ENCODE data around the gene NFIB. TPM values are rescaled to one million over a fixed set of nuclear protein-coding genes. Genes with fewer than 3 reads are reported as not detected.

The NFIB gene
- polyA plus RNA-seq, 1 donor (not counting 4 experiments of a cell fraction or from before 2014, with no cell fraction given) = 8.9 TPM

GRCh38 chr9:14107495-14107894 is 206.4 kb downstream of the NFIB start:
- H3K9me3 ChIP-seq (ENCODE audit: control insufficient read depth, low read depth, low read length) = no peaks in the 10 kb centered on the region
- peak; percentile 67 for FAIRE-seq
- no peak for DNase-seq (ENCODE audit: low read depth, low spot score)
- H3K9me1 ChIP-seq (ENCODE audit: control insufficient read depth, extremely low read depth, insufficient read depth, low read length) = no peaks in the 10 kb centered on the region
- no peaks in the 10 kb centered on the region for H3K4me1 ChIP-seq (ENCODE audit: control insufficient read depth, extremely low read depth, insufficient read depth, low read length)
- no peaks in the 10 kb centered on the region for H3K27me3 ChIP-seq (ENCODE audit: control insufficient read depth, extremely low read depth, insufficient read depth, low read length)
- dilution Hi-C loops (cut with MboI; ENCODE audit: extremely low pct_ligation_motif_present, low sequenced_read_pairs) = no loop called here
- TF ChIP-seq, protein P1, sequence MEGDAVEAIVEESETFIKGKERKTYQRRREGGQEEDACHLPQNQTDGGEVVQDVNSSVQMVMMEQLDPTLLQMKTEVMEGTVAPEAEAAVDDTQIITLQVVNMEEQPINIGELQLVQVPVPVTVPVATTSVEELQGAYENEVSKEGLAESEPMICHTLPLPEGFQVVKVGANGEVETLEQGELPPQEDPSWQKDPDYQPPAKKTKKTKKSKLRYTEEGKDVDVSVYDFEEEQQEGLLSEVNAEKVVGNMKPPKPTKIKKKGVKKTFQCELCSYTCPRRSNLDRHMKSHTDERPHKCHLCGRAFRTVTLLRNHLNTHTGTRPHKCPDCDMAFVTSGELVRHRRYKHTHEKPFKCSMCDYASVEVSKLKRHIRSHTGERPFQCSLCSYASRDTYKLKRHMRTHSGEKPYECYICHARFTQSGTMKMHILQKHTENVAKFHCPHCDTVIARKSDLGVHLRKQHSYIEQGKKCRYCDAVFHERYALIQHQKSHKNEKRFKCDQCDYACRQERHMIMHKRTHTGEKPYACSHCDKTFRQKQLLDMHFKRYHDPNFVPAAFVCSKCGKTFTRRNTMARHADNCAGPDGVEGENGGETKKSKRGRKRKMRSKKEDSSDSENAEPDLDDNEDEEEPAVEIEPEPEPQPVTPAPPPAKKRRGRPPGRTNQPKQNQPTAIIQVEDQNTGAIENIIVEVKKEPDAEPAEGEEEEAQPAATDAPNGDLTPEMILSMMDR (optimal IDR thresholded peaks at IDR 0.05 in 1 of 3, IDR thresholded peaks at IDR 0.05 in 1 of 3, conservative IDR thresholded peaks at IDR 0.05 in 1 of 3; ENCODE audit: extremely low read depth in 1 of 3, insufficient read depth in 2 of 3, low read length in 3 of 3) = no peak
- no peak for TF ChIP-seq EZH2 (IDR thresholded peaks at IDR 0.05; ENCODE audit: low read length)
- peaks cover 0 to 2% of the 10 kb centered on the region in 2 experiments for H3K36me3 ChIP-seq (ENCODE audit: control insufficient read depth in 2 of 2, extremely low read depth in 1 of 2, insufficient read depth in 2 of 2, low read length in 2 of 2)
- no peak overlapping the region for H3K9ac ChIP-seq (ENCODE audit: control insufficient read depth, extremely low read depth, insufficient read depth, low read length)
- H3K79me2 ChIP-seq (ENCODE audit: control insufficient read depth, insufficient read depth, low read length) = no peaks in the 10 kb centered on the region
- no peak overlapping the region for H3K4me2 ChIP-seq (ENCODE audit: control insufficient read depth, extremely low read depth, insufficient read depth, low read depth, low read length)
- H2AFZ ChIP-seq (ENCODE audit: control insufficient read depth, low read length) = no peak overlapping the region
- no peak overlapping the region for H3K4me3 ChIP-seq (ENCODE audit: control insufficient read depth in 2 of 3, extremely low read depth in 1 of 3, insufficient read depth in 2 of 3, low read depth in 1 of 3, low read length in 3 of 3)
- no peak overlapping the region for H3K27ac ChIP-seq (ENCODE audit: control insufficient read depth, insufficient read depth, low read length)
- no peaks in the 10 kb centered on the region for H4K20me1 ChIP-seq (ENCODE audit: control insufficient read depth, extremely low read depth, insufficient read depth, low read length)

DNA sequence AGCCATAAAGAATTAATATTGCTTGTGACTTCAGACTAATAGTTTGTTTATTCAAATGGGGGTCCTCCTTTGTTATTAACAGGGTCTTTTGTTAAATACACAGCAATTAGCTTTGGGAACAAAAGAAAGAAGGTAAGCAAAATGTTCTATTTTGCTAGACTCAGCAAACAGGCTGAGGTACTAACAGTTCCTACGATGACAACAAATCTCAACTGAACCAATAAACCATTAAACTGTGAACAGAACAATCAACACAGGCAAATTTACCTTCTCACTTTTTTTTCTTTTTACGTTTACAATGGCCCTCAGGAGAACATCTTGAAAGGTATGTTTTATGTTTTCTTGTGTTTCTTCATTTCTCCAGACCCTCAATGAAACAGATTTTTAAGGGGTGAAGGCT is 207.2 kb downstream of the NFIB start:
- H3K4me1 ChIP-seq (ENCODE audit: control insufficient read depth, extremely low read depth, insufficient read depth, low read length) = no peaks in the 10 kb centered on the region
- FAIRE-seq (no peak), DNase-seq (ENCODE audit: low read depth, low spot score) (no peak)
- dilution Hi-C loops (cut with MboI; ENCODE audit: extremely low pct_ligation_motif_present, low sequenced_read_pairs) = no loop called here
- H3K4me3 ChIP-seq (ENCODE audit: control insufficient read depth in 2 of 3, extremely low read depth in 1 of 3, insufficient read depth in 2 of 3, low read depth in 1 of 3, low read length in 3 of 3) = no peak overlapping the region
- no peak overlapping the region for H3K4me2 ChIP-seq (ENCODE audit: control insufficient read depth, extremely low read depth, insufficient read depth, low read depth, low read length)
- no peak overlapping the region for H2AFZ ChIP-seq (ENCODE audit: control insufficient read depth, low read length)
- peaks cover 0 to 1% of the 10 kb centered on the region in 2 experiments for H3K36me3 ChIP-seq (ENCODE audit: control insufficient read depth in 2 of 2, extremely low read depth in 1 of 2, insufficient read depth in 2 of 2, low read length in 2 of 2)
- no peak overlapping the region for H3K27ac ChIP-seq (ENCODE audit: control insufficient read depth, insufficient read depth, low read length)
- H3K79me2 ChIP-seq (ENCODE audit: control insufficient read depth, insufficient read depth, low read length) = no peaks in the 10 kb centered on the region
- H3K9ac ChIP-seq (ENCODE audit: control insufficient read depth, extremely low read depth, insufficient read depth, low read length) = no peak overlapping the region
- no peaks in the 10 kb centered on the region for H4K20me1 ChIP-seq (ENCODE audit: control insufficient read depth, extremely low read depth, insufficient read depth, low read length)
- no peaks in the 10 kb centered on the region for H3K9me3 ChIP-seq (ENCODE audit: control insufficient read depth, low read depth, low read length)
- no peaks in the 10 kb centered on the region for H3K27me3 ChIP-seq (ENCODE audit: control insufficient read depth, extremely low read depth, insufficient read depth, low read length)
- TF ChIP-seq EZH2 (IDR thresholded peaks at IDR 0.05; ENCODE audit: low read length) = no peak
- TF ChIP-seq, protein P1 (optimal IDR thresholded peaks at IDR 0.05 in 1 of 3, IDR thresholded peaks at IDR 0.05 in 1 of 3, conservative IDR thresholded peaks at IDR 0.05 in 1 of 3; ENCODE audit: extremely low read depth in 1 of 3, insufficient read depth in 2 of 3, low read length in 3 of 3) = no peak
- H3K9me1 ChIP-seq (ENCODE audit: control insufficient read depth, extremely low read depth, insufficient read depth, low read length) = no peaks in the 10 kb centered on the region

All from keratinocyte (primary cell).